ENCODE measurements around the gene PXK. TPM values are rescaled to one million over a fixed set of nuclear protein-coding genes. Genes with fewer than 3 reads are reported as not detected.
A peak's percentile ranks its signal among the peaks of the same experiment; 100 is the strongest.

The PXK gene
- total RNA-seq, 2 experiments from 2014 or later = 68.7 to 125 TPM

DNA sequence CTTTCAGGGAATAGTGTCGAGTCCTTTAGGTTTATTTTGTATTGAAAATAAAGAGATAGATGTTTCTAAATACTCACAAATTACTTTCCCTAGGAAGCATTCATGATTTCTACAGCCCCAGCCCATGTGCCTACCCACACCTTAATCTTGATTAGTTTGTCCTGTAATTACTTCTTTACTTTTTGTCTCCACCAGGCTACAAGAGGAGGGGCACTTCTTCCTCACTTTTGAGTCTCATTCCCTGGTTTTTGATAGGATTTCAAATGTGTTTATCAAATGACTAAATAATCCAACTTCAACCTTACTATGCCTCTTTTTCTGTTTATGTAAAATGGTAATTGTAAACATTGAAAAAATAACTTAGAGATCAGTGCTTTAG, 1.8 kb downstream of the PXK start:
- Histone ChIP-seq H3K9me2 (ENCODE audit: insufficient read depth, low read length) (no peaks in the 10 kb centered on the region), H3K9me3 (ENCODE audit: low read length) (no peaks in the 10 kb centered on the region), H3K4me3 (ENCODE audit: low read depth, low read length, poor library complexity, severe bottlenecking) (peak overlapping the region; percentile 80), H3K27ac (ENCODE audit: low read depth, low read length, poor library complexity, severe bottlenecking) (peak overlapping the region; percentile 82), H3K36me3 (ENCODE audit: insufficient read depth, low read length) (peaks cover 35% of the 10 kb centered on the region), H4K20me1 (ENCODE audit: insufficient read depth, low read length) (no peaks in the 10 kb centered on the region), H3K4me1 (ENCODE audit: insufficient read depth, low read length, poor library complexity, severe bottlenecking) (peaks cover 67% of the 10 kb centered on the region), H3K4me2 (ENCODE audit: low read length) (peak overlapping the region; percentile 96), H2AFZ (ENCODE audit: low read length) (no peak overlapping the region), H3K79me2 (ENCODE audit: insufficient read depth, low read depth, low read length) (peaks cover 71% of the 10 kb centered on the region)
- DNase-seq (ENCODE audit: low spot score) = no peak
- no TSS peak for BruUV-seq (replicated peaks)
- POLR2A ChIA-PET = interaction anchor here (0.6 to 19.4 kb wide), 7 partner anchors 9 to 160 kb away, joined by 3 to 711 read pairs (median 3); partner anchors contain the start of genes HTD2 and RPP14
- CTCF ChIA-PET (ENCODE audit: unreplicated experiment) = interaction anchor here (0.6 to 1.3 kb wide), 5 partner anchors 8 to 21 kb away, joined by 3 to 4 read pairs (median 4); no protein-coding TSS in a partner anchor
- intact Hi-C loops (cut with micrococcal nuclease; ENCODE audit: unreplicated experiment) = loop anchor here (5.0 kb wide), 1 partner anchor 98 kb away; the partner anchor contains the start of gene PDHB
- TF ChIP-seq CTCF (conservative IDR thresholded peaks at IDR 0.05; ENCODE audit: low read length) (peak; percentile 57), EZH2phosphoT487 (IDR thresholded peaks at IDR 0.05; ENCODE audit: borderline replicate concordance, low read depth, low read length) (no peak)

- H3K4me2 ChIP-seq (ENCODE audit: low read length) = peak overlapping the region; percentile 96
- H2AFZ ChIP-seq (ENCODE audit: low read length) = no peak overlapping the region
- no peaks in the 10 kb centered on the region for H3K9me2 ChIP-seq (ENCODE audit: insufficient read depth, low read length)
- peaks cover 82% of the 10 kb centered on the region for H3K79me2 ChIP-seq (ENCODE audit: insufficient read depth, low read depth, low read length)
- no peaks in the 10 kb centered on the region for H3K9me3 ChIP-seq (ENCODE audit: low read length)
- peaks cover 70% of the 10 kb centered on the region for H3K4me1 ChIP-seq (ENCODE audit: insufficient read depth, low read length, poor library complexity, severe bottlenecking)
- CTCF ChIA-PET (ENCODE audit: unreplicated experiment) = interaction anchor here (0.6 to 4.3 kb wide), 6 partner anchors 15 to 34 kb away, joined by 3 to 22 read pairs (median 4); partner anchors contain the start of gene RPP14
- TF ChIP-seq CTCF (conservative IDR thresholded peaks at IDR 0.05; ENCODE audit: low read length) = no peak
- no peak for TF ChIP-seq EZH2phosphoT487 (IDR thresholded peaks at IDR 0.05; ENCODE audit: borderline replicate concordance, low read depth, low read length)
- intact Hi-C loops (cut with micrococcal nuclease; ENCODE audit: unreplicated experiment) = loop anchor here (1.0 kb wide), 1 partner anchor 15 kb away; no protein-coding TSS in a partner anchor
- peaks cover 46% of the 10 kb centered on the region for H3K36me3 ChIP-seq (ENCODE audit: insufficient read depth, low read length)
- no TSS peak for BruUV-seq (replicated peaks)
- POLR2A ChIA-PET = interaction anchor here (0.6 to 19.4 kb wide), 8 partner anchors 15 to 496 kb away, joined by 3 to 711 read pairs (median 4); partner anchors contain the start of genes HTD2 and RPP14
- peak overlapping the region; percentile 82 for H3K27ac ChIP-seq (ENCODE audit: low read depth, low read length, poor library complexity, severe bottlenecking)
- DNase-seq (ENCODE audit: low spot score) = no peak
- peak overlapping the region; percentile 80 for H3K4me3 ChIP-seq (ENCODE audit: low read depth, low read length, poor library complexity, severe bottlenecking)
- H4K20me1 ChIP-seq (ENCODE audit: insufficient read depth, low read length) = no peaks in the 10 kb centered on the region
Measured at GRCh38 chr3:58335652-58335947, 2.9 kb downstream of the PXK start.

All from OCI-LY7 (cell line).